Type B pancreatic cell (in vitro differentiated cells): Measurements from ENCODE around the gene UQCRHL. TPM values are rescaled to one million over a fixed set of nuclear protein-coding genes. Genes with fewer than 3 reads are reported as not detected.
A peak's percentile ranks its signal among the peaks of the same experiment; 100 is the strongest.
"Not testable (repeated sequence)": the region's sequence is repeated elsewhere in the genome, so short reads cannot be mapped to it uniquely, and the experiment has no call there.

Source experiments
- DNase-seq: peaks from one replicate; pipeline ENCODE4 v3.0.0; 2021; ENCODE audit warnings: mixed read lengths; ENCODE audit not compliant: unreplicated experiment; ENCODE audit errors: extremely low spot score
- H3K27ac Mint-ChIP-seq: 2 replicates; pipeline ENCODE4 v1.8.0; 2021; ENCODE audit warnings: mild to moderate bottlenecking, mixed read lengths
- H3K27me3 Mint-ChIP-seq: 2 replicates; pipeline ENCODE4 v1.8.0; 2021; ENCODE audit warnings: mixed read lengths
- H3K36me3 Mint-ChIP-seq: 2 replicates; pipeline ENCODE4 v1.8.0; 2021; ENCODE audit warnings: mixed read lengths
- H3K4me1 Mint-ChIP-seq: one replicate; pipeline ENCODE4 v1.8.0; 2021; ENCODE audit warnings: mixed read lengths; ENCODE audit not compliant: unreplicated experiment
- H3K4me3 Mint-ChIP-seq: 2 replicates; pipeline ENCODE4 v1.8.0; 2021; ENCODE audit warnings: mild to moderate bottlenecking, mixed read lengths
- H3K9me3 Mint-ChIP-seq: 2 replicates; pipeline ENCODE4 v1.8.0; 2021; ENCODE audit warnings: mixed read lengths
- total RNA-seq: library from RNA; stranded (reverse); gene quantifications from 2 replicates; pipeline ENCODE4 v1.2.1, GENCODE V29; 2021; ENCODE audit warnings: low replicate concordance
- TF ChIP-seq, protein P1 (sequence below): fragments of 200-600 bp; sonication (generic); conservative IDR thresholded peaks from 2 replicates; pipeline ENCODE4 v1.5.0; 2021; ENCODE audit warnings: antibody characterized with exemption, mild to moderate bottlenecking

UQCRHL gene
- total RNA-seq, 1 donor from 2014 or later: 2.3 TPM

DNA sequence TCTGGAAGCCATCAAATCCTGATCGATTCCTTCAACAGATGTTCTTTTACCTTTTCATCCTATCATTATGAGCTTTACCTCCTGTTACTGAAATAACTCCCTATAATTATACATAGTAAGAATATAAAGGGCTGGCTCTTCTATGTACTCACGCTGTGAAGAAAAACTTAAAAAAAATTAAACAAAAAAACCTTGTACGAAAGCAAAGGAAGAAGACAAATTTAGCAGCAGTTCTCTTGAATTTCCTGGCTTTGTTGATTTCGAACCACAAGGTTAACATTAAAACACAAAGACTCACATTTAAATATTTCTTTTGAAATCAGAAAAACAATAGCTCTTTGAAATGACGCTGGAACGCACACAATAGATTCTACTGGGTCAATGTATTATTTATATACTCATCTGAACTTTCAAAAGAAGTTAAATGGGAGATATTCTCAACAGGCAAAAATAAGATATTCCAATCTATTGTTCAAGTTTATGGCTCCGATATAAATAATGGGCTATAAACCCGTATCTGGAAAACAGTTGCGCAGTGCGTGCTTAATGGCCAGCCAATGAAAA is 26.5 kb upstream of the UQCRHL start:
- Mint-ChIP-seq H3K36me3 (peaks cover 10% of the 10 kb centered on the region), H3K4me3 (peak overlapping the region; percentile 96), H3K9me3 (no peaks in the 10 kb centered on the region), H3K27me3 (no peaks in the 10 kb centered on the region), H3K4me1 (peaks cover 35% of the 10 kb centered on the region), H3K27ac (peak overlapping the region; percentile 100)
- DNase-seq: no peak
- TF ChIP-seq, protein P1, sequence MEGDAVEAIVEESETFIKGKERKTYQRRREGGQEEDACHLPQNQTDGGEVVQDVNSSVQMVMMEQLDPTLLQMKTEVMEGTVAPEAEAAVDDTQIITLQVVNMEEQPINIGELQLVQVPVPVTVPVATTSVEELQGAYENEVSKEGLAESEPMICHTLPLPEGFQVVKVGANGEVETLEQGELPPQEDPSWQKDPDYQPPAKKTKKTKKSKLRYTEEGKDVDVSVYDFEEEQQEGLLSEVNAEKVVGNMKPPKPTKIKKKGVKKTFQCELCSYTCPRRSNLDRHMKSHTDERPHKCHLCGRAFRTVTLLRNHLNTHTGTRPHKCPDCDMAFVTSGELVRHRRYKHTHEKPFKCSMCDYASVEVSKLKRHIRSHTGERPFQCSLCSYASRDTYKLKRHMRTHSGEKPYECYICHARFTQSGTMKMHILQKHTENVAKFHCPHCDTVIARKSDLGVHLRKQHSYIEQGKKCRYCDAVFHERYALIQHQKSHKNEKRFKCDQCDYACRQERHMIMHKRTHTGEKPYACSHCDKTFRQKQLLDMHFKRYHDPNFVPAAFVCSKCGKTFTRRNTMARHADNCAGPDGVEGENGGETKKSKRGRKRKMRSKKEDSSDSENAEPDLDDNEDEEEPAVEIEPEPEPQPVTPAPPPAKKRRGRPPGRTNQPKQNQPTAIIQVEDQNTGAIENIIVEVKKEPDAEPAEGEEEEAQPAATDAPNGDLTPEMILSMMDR: no peak

DNA sequence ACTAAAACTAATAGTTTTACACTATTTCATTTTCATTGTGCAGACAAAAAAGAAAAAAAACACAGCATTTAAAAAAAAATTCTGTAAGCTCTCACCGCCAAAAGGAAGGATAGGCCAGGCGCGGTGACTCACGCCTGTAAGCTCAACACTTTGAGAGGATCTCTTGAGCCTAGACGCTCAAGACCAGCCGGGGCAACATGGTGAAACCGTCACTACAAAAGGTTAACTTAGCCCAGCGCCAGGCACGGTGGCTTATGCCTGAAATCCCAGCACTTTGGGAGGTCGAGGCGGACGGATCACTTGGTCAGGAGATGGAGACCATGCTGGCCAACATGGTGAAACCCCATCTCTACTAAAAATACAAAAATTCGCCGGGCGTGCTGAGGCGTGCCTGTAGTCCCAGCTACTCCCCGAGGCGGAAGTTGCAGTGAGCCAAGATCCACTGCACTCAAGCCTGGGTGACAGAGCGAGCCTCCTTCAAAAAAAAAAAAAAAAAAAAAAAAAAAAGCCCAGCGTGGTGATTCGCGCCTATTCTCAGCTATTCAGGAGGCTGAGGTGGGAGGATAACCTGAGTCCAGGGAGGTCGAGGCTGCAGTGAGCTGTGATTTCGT is 25.7 kb upstream of the UQCRHL start:
- Mint-ChIP-seq H3K4me1 (peaks cover 35% of the 10 kb centered on the region), H3K36me3 (peaks cover 10% of the 10 kb centered on the region), H3K9me3 (no peaks in the 10 kb centered on the region), H3K27ac (peak overlapping the region; percentile 100), H3K27me3 (no peaks in the 10 kb centered on the region), H3K4me3 (peak overlapping the region; percentile 96)
- no peak for DNase-seq
- TF ChIP-seq, protein P1: no peak

DNA sequence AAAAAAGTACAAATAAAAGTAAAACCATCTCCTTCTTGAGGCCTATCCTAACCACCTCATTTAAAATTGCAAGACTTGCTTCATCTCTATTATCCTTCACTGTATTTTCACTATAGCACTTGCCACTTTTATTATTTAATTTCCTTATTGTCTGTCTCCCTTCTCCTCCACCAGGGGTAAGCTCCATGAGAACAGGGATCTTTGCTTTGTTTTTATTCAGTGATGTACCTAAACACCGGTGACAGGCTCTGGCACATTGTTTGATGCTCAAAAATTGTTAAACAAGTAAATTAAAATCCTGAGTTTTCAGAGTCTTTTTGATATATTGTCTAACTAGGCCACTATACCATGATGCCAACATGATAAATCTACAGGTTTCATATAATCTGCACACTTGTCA is 22.8 kb upstream of the UQCRHL start:
- Mint-ChIP-seq H3K36me3 (peaks cover 14% of the 10 kb centered on the region), H3K9me3 (no peaks in the 10 kb centered on the region), H3K4me3 (peak overlapping the region; percentile 32), H3K4me1 (peaks cover 36% of the 10 kb centered on the region), H3K27ac (peak overlapping the region; percentile 80), H3K27me3 (no peaks in the 10 kb centered on the region)
- DNase-seq: no peak
- TF ChIP-seq, protein P1: no peak

DNA sequence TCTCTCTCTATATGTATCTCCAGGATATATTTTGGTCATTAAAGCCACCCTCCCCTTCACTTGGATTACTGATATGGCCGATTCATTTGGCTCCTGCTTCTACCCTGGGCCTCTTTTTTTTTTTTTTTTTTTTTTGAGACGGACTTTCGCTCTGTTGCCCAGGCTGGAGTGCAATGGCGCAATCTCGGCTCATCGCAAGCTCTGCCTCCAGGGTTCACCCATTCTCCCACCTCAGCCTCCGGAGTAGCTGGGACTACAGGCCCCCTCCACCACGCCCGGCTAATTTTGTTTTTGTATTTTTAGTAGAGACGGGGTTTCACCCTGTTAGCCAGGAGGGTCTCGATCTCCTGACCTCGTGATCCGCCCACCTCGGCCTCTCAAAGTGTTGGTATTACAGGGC is 21.5 kb upstream of the UQCRHL start:
- not testable (repeated sequence) for H3K27me3 Mint-ChIP-seq, H3K9me3 Mint-ChIP-seq, H3K4me3 Mint-ChIP-seq, DNase-seq, H3K27ac Mint-ChIP-seq
- H3K4me1 Mint-ChIP-seq: peaks cover 31% of the 10 kb centered on the region
- peaks cover 14% of the 10 kb centered on the region for H3K36me3 Mint-ChIP-seq

DNA sequence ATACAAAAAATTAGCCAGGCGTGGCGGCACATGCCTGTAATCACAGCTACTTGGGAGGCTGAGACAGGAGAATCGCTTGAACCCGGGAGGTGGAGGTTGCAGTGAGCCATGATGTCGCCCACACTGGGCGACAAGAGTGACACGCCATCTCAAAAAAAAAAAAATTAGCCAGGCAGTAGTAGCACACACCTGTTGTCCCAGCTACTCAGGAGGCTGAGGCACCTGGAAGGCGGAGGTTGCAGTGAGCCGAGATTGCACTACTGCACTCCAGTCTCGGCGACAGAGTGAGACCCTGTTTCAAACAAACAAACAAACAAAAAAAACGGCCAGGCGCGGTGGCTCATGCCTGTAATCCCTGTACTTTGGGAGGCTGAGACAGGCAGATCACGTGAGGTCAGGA is 20.1 kb upstream of the UQCRHL start:
- not testable (repeated sequence) for H3K27me3 Mint-ChIP-seq, H3K4me3 Mint-ChIP-seq, H3K9me3 Mint-ChIP-seq, DNase-seq, H3K27ac Mint-ChIP-seq
- peaks cover 29% of the 10 kb centered on the region for H3K4me1 Mint-ChIP-seq
- H3K36me3 Mint-ChIP-seq: peaks cover 15% of the 10 kb centered on the region

DNA sequence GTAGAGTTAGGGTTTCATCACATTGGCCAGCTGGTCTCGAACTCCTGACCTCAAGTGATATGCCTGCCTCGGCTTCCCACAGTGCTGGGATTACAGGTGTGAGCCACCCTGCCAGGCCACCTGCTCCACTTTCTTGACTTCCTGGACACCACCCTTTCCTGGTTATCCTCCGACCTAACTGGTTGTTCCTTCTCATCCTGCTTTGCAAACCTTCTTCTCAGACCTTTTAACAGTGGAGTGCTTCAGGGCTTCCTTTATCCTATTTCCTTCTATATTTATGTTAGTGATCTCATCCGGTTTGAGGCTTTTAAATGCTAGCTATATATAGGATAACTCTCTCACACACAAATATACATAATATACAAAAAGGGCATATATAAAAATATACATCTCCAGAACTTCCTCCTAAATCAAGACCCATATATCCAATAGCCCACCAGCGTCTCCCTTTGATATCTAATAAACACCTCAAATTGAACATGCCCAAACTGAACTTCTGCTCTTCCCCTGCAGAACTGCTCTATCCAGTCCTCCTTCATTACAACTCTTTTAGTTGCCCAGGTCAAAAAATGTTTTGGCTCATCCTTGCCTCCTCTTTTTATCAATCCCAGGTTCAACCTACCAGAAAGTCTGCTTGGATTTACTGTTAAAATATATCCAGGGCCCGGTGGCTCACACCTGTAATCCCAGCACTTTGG is 19.5 kb upstream of the UQCRHL start:
- TF ChIP-seq, protein P1: no peak
- H3K27ac Mint-ChIP-seq: peak overlapping the region; percentile 11
- H3K9me3 Mint-ChIP-seq: no peaks in the 10 kb centered on the region
- peaks cover 27% of the 10 kb centered on the region for H3K4me1 Mint-ChIP-seq
- H3K36me3 Mint-ChIP-seq: peaks cover 17% of the 10 kb centered on the region
- no peak for DNase-seq
- H3K4me3 Mint-ChIP-seq: no peak overlapping the region
- H3K27me3 Mint-ChIP-seq: no peaks in the 10 kb centered on the region
